ENCODE measurements around the gene MAP3K8. TPM values are rescaled to one million over a fixed set of nuclear protein-coding genes. Genes with fewer than 3 reads are reported as not detected.

The MAP3K8 gene
- total RNA-seq, 2 experiments from 2014 or later: 36.5 to 40.6 TPM

GRCh38 chr10:30510932-30511700, 77.1 kb downstream of the MAP3K8 start:
- H3K36me3 Mint-ChIP-seq: no peaks in the 10 kb centered on the region
- intact Hi-C loops (cut with micrococcal nuclease): loop anchor here (1.0 to 2.0 kb wide), 2 partner anchors 18 to 74 kb away; no protein-coding TSS in a partner anchor
- H3K9me3 Mint-ChIP-seq: no peaks in the 10 kb centered on the region
- no peak overlapping the region for H3K4me3 Mint-ChIP-seq
- peak overlapping the region; percentile 72 for H3K27ac Mint-ChIP-seq
- no peaks in the 10 kb centered on the region for H3K27me3 Mint-ChIP-seq
- POLR2A ChIA-PET: interaction anchor here (0.9 kb wide), 1 partner anchor 74 kb away, joined by 6 read pairs; no protein-coding TSS in a partner anchor
- DNase-seq: no peak
- CTCF ChIA-PET: interaction anchor here (1.1 to 1.5 kb wide), 4 partner anchors 9 to 99 kb away, joined by 3 read pairs; no protein-coding TSS in a partner anchor
- peaks cover 14% of the 10 kb centered on the region for H3K4me1 Mint-ChIP-seq (ENCODE audit: low read depth)

Other genes with a start within 250 kb of the MAP3K8 start
- 10 to 100 TPM; 35.1 to 35.4 TPM for gene MTPAP, start 84.9 kb upstream of the MAP3K8 start, total RNA-seq
- gene LYZL2, start 195.6 kb downstream of the MAP3K8 start, total RNA-seq: not detected

All from activated CD4-positive, alpha-beta memory T cell treated with anti-CD3 and anti-CD28 coated beads for 36 hours (primary cell).